Upper lobe of right lung (tissue), 1 donor: ENCODE measurements around the gene FGF8. TPM values are rescaled to one million over a fixed set of nuclear protein-coding genes. Genes with fewer than 3 reads are reported as not detected.

ENCODE experiments used
- ATAC-seq: fragments of 200-7000 bp; cut with Tn5 transposase; one replicate; pipeline ENCODE4 v1.9.1; 2020; ENCODE audit warnings: mild to moderate bottlenecking, moderate library complexity
- DNase-seq: peaks from one replicate; pipeline ENCODE4 v3.0.0-alpha.2; 2020
- H3K27ac ChIP-seq: fragments of 200-600 bp; one replicate; pipeline ENCODE4 v1.8.0; 2022
- H3K27me3 ChIP-seq: fragments of 200-600 bp; one replicate; pipeline ENCODE4 v1.8.0; 2022; ENCODE audit warnings: mild to moderate bottlenecking
- H3K36me3 ChIP-seq: fragments of 200-600 bp; one replicate; pipeline ENCODE4 v1.8.0; 2022
- H3K4me1 ChIP-seq: fragments of 200-600 bp; one replicate; pipeline ENCODE4 v1.8.0; 2022
- H3K4me3 ChIP-seq: fragments of 200-600 bp; one replicate; pipeline ENCODE4 v1.8.0; 2022; ENCODE audit warnings: mild to moderate bottlenecking
- H3K9me3 ChIP-seq: fragments of 200-600 bp; one replicate; pipeline ENCODE4 v1.8.0; 2022
- CTCF ChIP-seq: fragments of 200-600 bp; IDR thresholded peaks from one replicate; pipeline ENCODE4 v1.8.0; 2022; ENCODE audit warnings: antibody characterized with exemption
- intact Hi-C: fragments of 100-400 bp; cut with DNase I; formaldehyde crosslinking; loops from one replicate; pipeline ENCODE4 v1.11.0; 2022
- long read RNA-seq: library from polyadenylated mRNA; unstranded; transcript quantifications from one replicate; pipeline ENCODE4 v2.0.0, GENCODE V29; 2021
- total RNA-seq: library from RNA; stranded (reverse); fragmentation: NEBNext Ultra II Directional; extraction: Animal tissue kit (Norgen Biotek cat#: 25700); gene quantifications from one replicate; pipeline ENCODE4 v1.2.1, GENCODE V29; 2021
- donor health status: DM: no; HTN: yes; CAD: no; lungs with severe emphysema.

Gene FGF8
- total RNA-seq: 1.2 TPM
- long read RNA-seq: 0 reads

- no peak for ATAC-seq
- Histone ChIP-seq H3K9me3 (no peaks in the 10 kb centered on the region), H3K4me3 (no peak within 1 kb of the TSS), H3K4me1 (peaks cover 27% of the 10 kb centered on the region), H3K36me3 (no peaks in the 10 kb centered on the region), H3K27me3 (peaks cover 74% of the 10 kb centered on the region), H3K27ac (no peak within 1 kb of the TSS)
- DNase-seq: peak; percentile 51
- intact Hi-C loops: no loop called here
- TF ChIP-seq CTCF: no peak
Observed at GRCh38 chr10:101775273-101776160, at the start of gene FGF8. Gene FGF8, minus strand, starts transcription at chr10:101776114. Its CDS starts 214 bp downstream, at chr10:101775900.

GRCh38 chr10:101824736-101825135, 48.8 kb upstream of the FGF8 start:
- no peak overlapping the region for H3K27ac ChIP-seq
- no peaks in the 10 kb centered on the region for H3K4me1 ChIP-seq
- ATAC-seq: no peak
- DNase-seq: no peak
- no peak for TF ChIP-seq CTCF
- no peaks in the 10 kb centered on the region for H3K27me3 ChIP-seq
- no peaks in the 10 kb centered on the region for H3K36me3 ChIP-seq
- H3K9me3 ChIP-seq: no peaks in the 10 kb centered on the region
- H3K4me3 ChIP-seq: no peak overlapping the region
- intact Hi-C loops: no loop called here

GRCh38 chr10:101818872-101819633, 43.1 kb upstream of the FGF8 start:
- no peak for TF ChIP-seq CTCF
- peak; percentile 62 for DNase-seq
- H3K27me3 ChIP-seq: no peaks in the 10 kb centered on the region
- H3K36me3 ChIP-seq: no peaks in the 10 kb centered on the region
- peaks cover 22% of the 10 kb centered on the region for H3K4me1 ChIP-seq
- H3K4me3 ChIP-seq: peak overlapping the region; percentile 100
- peak; percentile 1 for ATAC-seq
- no peaks in the 10 kb centered on the region for H3K9me3 ChIP-seq
- intact Hi-C loops: no loop called here
- peak overlapping the region; percentile 97 for H3K27ac ChIP-seq

- Histone ChIP-seq H3K27ac (peak within 1 kb of the TSS; percentile 97), H3K4me1 (peaks cover 28% of the 10 kb centered on the region), H3K36me3 (peaks cover 2% of the 10 kb centered on the region), H3K27me3 (no peaks in the 10 kb centered on the region), H3K9me3 (no peaks in the 10 kb centered on the region), H3K4me3 (peak within 1 kb of the TSS; percentile 100)
- ATAC-seq: peak; percentile 96
- intact Hi-C loops: no loop called here
- TF ChIP-seq CTCF: no peak
- peak; percentile 99 for DNase-seq
Observed at GRCh38 chr10:101818119-101818871, 42.4 kb upstream of the FGF8 start, which contains the start of gene OGA. Gene OGA, minus strand, starts transcription at chr10:101818444. Its CDS starts 422 bp downstream, at chr10:101818022.

GRCh38 chr10:101817337-101818118, 41.6 kb upstream of the FGF8 start:
- intact Hi-C loops: no loop called here
- TF ChIP-seq CTCF: no peak
- H3K36me3 ChIP-seq: peaks cover 10% of the 10 kb centered on the region
- H3K27me3 ChIP-seq: no peaks in the 10 kb centered on the region
- ATAC-seq: peak; percentile 70
- H3K4me1 ChIP-seq: peaks cover 35% of the 10 kb centered on the region
- peak; percentile 94 for DNase-seq
- H3K9me3 ChIP-seq: no peaks in the 10 kb centered on the region
- H3K27ac ChIP-seq: peak overlapping the region; percentile 97
- H3K4me3 ChIP-seq: peak overlapping the region; percentile 100
